ENCODE results near the gene RNF128.
A peak's percentile ranks its signal among the peaks of the same experiment; 100 is the strongest.
"Not testable (repeated sequence)": the region's sequence is repeated elsewhere in the genome, so short reads cannot be mapped to it uniquely, and the experiment has no call there.

RNF128 gene

GRCh38 chrX:106780664-106781377, 54.3 kb downstream of the RNF128 start:
- TF ChIP-seq, protein P1, sequence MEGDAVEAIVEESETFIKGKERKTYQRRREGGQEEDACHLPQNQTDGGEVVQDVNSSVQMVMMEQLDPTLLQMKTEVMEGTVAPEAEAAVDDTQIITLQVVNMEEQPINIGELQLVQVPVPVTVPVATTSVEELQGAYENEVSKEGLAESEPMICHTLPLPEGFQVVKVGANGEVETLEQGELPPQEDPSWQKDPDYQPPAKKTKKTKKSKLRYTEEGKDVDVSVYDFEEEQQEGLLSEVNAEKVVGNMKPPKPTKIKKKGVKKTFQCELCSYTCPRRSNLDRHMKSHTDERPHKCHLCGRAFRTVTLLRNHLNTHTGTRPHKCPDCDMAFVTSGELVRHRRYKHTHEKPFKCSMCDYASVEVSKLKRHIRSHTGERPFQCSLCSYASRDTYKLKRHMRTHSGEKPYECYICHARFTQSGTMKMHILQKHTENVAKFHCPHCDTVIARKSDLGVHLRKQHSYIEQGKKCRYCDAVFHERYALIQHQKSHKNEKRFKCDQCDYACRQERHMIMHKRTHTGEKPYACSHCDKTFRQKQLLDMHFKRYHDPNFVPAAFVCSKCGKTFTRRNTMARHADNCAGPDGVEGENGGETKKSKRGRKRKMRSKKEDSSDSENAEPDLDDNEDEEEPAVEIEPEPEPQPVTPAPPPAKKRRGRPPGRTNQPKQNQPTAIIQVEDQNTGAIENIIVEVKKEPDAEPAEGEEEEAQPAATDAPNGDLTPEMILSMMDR (IDR thresholded peaks at IDR 0.05; ENCODE audit: low read depth, low read length) = no peak
- H3K4me3 ChIP-seq (ENCODE audit: low read depth, low read length) = no peak overlapping the region

DNA sequence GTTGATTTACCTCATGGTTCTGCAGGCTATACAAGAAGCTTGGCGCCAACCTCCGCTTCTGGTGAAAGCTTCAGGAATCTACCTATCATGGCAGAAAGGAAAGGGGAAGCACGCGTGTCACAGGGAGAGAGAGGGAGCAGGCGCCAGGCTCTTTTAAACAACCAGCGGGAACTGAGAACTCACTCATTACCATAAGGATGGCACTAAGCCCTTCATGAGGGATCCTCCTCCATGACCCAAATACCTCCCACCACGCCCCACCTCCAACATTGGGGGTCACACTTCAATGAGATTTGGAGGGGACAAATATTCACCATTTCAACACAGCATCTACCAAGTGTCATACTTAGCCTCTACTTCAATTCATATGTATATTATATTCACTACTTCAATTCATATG, 57.2 kb downstream of the RNF128 start:
- no peak overlapping the region for H3K4me3 ChIP-seq (ENCODE audit: low read depth, low read length)
- TF ChIP-seq, protein P1 (IDR thresholded peaks at IDR 0.05; ENCODE audit: low read depth, low read length) = no peak

GRCh38 chrX:106791495-106791894, 65.0 kb downstream of the RNF128 start:
- TF ChIP-seq, protein P1 (IDR thresholded peaks at IDR 0.05; ENCODE audit: low read depth, low read length) = no peak
- no peak overlapping the region for H3K4me3 ChIP-seq (ENCODE audit: low read depth, low read length)

GRCh38 chrX:106802063-106802387, 75.5 kb downstream of the RNF128 start:
- peak overlapping the region; percentile 70 for H3K4me3 ChIP-seq (ENCODE audit: low read depth, low read length)
- TF ChIP-seq, protein P1 (IDR thresholded peaks at IDR 0.05; ENCODE audit: low read depth, low read length) = no peak

- TF ChIP-seq, protein P1 (IDR thresholded peaks at IDR 0.05; ENCODE audit: low read depth, low read length) = no peak
- peak within 1 kb of the TSS; percentile 70 for H3K4me3 ChIP-seq (ENCODE audit: low read depth, low read length)
Measured at GRCh38 chrX:106802388-106803275, 76.1 kb downstream of the RNF128 start, which contains the start of gene TBC1D8B. Gene TBC1D8B, plus strand, starts transcription at chrX:106802673. Its CDS starts 181 bp downstream, at chrX:106802854.

- no peak overlapping the region for H3K4me3 ChIP-seq (ENCODE audit: low read depth, low read length)
Measured at GRCh38 chrX:106811131-106811910, 84.8 kb downstream of the RNF128 start.

DNA sequence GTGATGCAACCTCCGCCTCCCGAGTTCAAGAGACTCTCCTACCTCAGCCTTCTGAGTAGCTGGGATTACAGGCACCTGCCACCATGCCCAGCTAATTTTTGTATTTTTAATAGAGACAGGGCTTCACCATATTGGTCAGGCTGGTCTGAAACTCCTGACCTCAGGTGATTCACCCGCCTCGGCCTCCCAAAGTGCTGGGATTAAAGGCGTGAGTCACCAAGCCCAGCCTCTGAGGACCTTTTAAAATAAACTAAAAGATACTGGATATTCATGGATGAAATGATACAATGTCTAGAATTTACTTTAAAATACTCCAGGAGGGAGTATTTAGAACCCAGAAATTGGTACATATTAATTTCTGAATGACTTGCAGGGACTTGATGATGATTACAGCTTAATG, 86.4 kb downstream of the RNF128 start:
- not testable (repeated sequence) for H3K4me3 ChIP-seq (ENCODE audit: low read depth, low read length)

More at GRCh38 chrX:106811131-106811910, 84.8 kb downstream of the RNF128 start:
- TF ChIP-seq, protein P1 (IDR thresholded peaks at IDR 0.05; ENCODE audit: low read depth, low read length) = no peak

DNA sequence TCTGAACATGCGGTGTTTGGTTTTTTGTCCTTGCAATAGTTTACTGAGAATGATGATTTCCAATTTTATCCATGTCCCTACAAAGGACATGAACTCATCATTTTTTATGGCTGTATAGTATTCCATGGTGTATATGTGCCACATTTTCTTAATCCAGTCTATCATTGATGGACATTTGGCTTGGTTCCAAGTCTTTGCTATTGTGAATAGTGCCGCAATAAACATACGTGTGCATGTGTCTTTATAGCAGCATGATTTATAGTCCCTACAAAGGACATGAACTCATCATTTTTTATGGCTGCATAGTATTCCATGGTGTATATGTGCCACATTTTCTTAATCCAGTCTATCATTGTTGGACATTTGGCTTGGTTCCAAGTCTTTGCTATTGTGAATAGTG, 87.6 kb downstream of the RNF128 start:
- H3K4me3 ChIP-seq (ENCODE audit: low read depth, low read length) = not testable (repeated sequence)
